Stimulated activated memory B cell treated with anti-CD40 and anti-IgM and Interleukin-4, amounts not matched to agents 10 μg/mL and 1 μg/mL and 100 μg/mL, for 72 hours (primary cell): ENCODE measurements around the gene ZNF28.
A peak's percentile ranks its signal among the peaks of the same experiment; 100 is the strongest.
"Not testable (repeated sequence)": the region's sequence is repeated elsewhere in the genome, so short reads cannot be mapped to it uniquely, and the experiment has no call there.

Experiments
- ATAC-seq: fragments of 150-1000 bp; cut with Tn5 transposase; 2 replicates; pipeline ENCODE4 v1.10.0; 2021
- H3K27ac Mint-ChIP-seq: one replicate; pipeline ENCODE4 v1.8.0; 2022; ENCODE audit warnings: mild to moderate bottlenecking, mixed read lengths
- H3K27me3 Mint-ChIP-seq: one replicate; pipeline ENCODE4 v1.8.0; 2022; ENCODE audit warnings: mixed read lengths
- H3K36me3 Mint-ChIP-seq: one replicate; pipeline ENCODE4 v1.8.0; 2022; ENCODE audit warnings: mixed read lengths
- H3K4me1 Mint-ChIP-seq: one replicate; pipeline ENCODE4 v1.8.0; 2022; ENCODE audit warnings: mixed read lengths
- H3K4me3 Mint-ChIP-seq: one replicate; pipeline ENCODE4 v1.8.0; 2022; ENCODE audit warnings: mild to moderate bottlenecking, moderate library complexity, mixed read lengths
- H3K9me3 Mint-ChIP-seq: one replicate; pipeline ENCODE4 v1.8.0; 2022; ENCODE audit warnings: mixed read lengths

ZNF28 gene

DNA sequence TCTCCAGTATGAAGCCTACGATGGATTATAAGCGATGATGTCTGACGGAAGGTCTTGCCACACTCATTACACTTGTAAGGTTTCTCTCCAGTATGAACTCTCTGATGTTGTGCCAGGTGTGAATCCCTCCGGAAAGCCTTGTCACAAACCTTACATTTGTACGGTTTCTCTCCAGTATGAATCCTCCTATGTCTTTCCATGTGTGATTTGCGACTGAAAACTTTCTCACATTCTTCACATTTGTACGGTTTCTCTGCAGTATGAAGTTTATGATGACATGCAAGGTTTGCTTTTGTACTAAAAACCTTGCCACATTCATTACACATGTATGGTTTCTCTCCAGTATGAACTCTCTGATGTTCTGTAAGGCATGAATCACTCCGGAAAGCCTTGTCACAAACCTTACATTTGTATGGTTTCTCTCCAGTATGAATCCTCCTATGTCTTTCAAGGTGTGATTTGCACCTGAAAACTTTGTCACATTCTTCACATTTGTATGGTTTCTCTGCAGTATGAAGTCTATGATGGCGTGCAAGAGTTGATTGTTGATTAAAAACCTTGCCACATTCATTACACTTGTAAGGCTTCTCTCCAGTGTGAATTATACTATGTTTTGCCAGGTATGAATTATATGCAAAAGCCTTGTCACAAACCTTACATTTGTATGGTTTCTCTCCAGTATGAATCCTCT lies 21.3 kb downstream of the ZNF28 start:
- Mint-ChIP-seq H3K36me3 (peaks cover 88% of the 10 kb centered on the region), H3K9me3 (peaks cover 48% of the 10 kb centered on the region)
- not testable (repeated sequence) for ATAC-seq, H3K27me3 Mint-ChIP-seq, H3K27ac Mint-ChIP-seq, H3K4me3 Mint-ChIP-seq, H3K4me1 Mint-ChIP-seq

GRCh38 chr19:52789440-52789839 lies 32.0 kb downstream of the ZNF28 start:
- Mint-ChIP-seq H3K36me3 (no peaks in the 10 kb centered on the region), H3K4me1 (peaks cover 25% of the 10 kb centered on the region), H3K27ac (no peak overlapping the region), H3K4me3 (no peak overlapping the region), H3K9me3 (peaks cover 6% of the 10 kb centered on the region), H3K27me3 (no peaks in the 10 kb centered on the region)
- no peak for ATAC-seq

GRCh38 chr19:52786464-52787354 lies 34.7 kb downstream of the ZNF28 start, which contains the start of gene ZNF600:
TSS of gene ZNF600 (minus strand) at chr19:52786791. CDS start at chr19:52778888, 7,903 bp downstream.
- not testable (repeated sequence) for H3K9me3 Mint-ChIP-seq, H3K27me3 Mint-ChIP-seq
- peak; percentile 100 for ATAC-seq
- H3K27ac Mint-ChIP-seq, result peak within 1 kb of the TSS; percentile 71
- peak within 1 kb of the TSS; percentile 71 for H3K4me3 Mint-ChIP-seq
- H3K4me1 Mint-ChIP-seq, result peaks cover 41% of the 10 kb centered on the region
- H3K36me3 Mint-ChIP-seq, result peaks cover 20% of the 10 kb centered on the region

GRCh38 chr19:52786078-52786463 lies 35.4 kb downstream of the ZNF28 start:
- H3K4me3 Mint-ChIP-seq, result peak overlapping the region; percentile 71
- ATAC-seq, result peak; percentile 32
- H3K36me3 Mint-ChIP-seq, result peaks cover 26% of the 10 kb centered on the region
- no peaks in the 10 kb centered on the region for H3K27me3 Mint-ChIP-seq
- peaks cover 2% of the 10 kb centered on the region for H3K9me3 Mint-ChIP-seq
- H3K4me1 Mint-ChIP-seq, result peaks cover 41% of the 10 kb centered on the region
- peak overlapping the region; percentile 71 for H3K27ac Mint-ChIP-seq

GRCh38 chr19:52785506-52785905 lies 35.9 kb downstream of the ZNF28 start:
- ATAC-seq, result no peak
- Mint-ChIP-seq H3K27me3 (no peaks in the 10 kb centered on the region), H3K9me3 (no peaks in the 10 kb centered on the region), H3K36me3 (peaks cover 32% of the 10 kb centered on the region), H3K4me1 (peaks cover 41% of the 10 kb centered on the region), H3K27ac (peak overlapping the region; percentile 71), H3K4me3 (peak overlapping the region; percentile 71)

DNA sequence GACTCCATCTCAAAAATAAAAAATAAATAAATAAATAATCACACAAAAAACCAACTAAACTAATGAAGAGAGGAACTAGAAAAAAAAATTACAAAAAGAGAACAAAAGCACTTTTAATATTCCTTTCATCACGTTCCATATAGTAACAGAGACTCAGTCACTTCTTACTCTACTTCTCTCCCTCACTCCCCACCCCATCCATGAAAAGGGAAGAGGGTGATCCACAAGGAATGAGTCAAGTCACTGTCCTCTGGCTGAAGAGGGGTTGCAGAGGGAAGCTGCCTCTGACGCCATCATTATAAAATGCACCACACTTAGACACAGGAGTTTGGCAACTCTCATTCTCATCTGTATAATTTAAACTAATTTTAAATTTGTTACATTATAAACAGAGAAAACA lies 38.6 kb downstream of the ZNF28 start:
- not testable (repeated sequence) for H3K4me3 Mint-ChIP-seq, ATAC-seq, H3K9me3 Mint-ChIP-seq, H3K27ac Mint-ChIP-seq, H3K27me3 Mint-ChIP-seq
- H3K36me3 Mint-ChIP-seq, result peaks cover 58% of the 10 kb centered on the region
- peaks cover 61% of the 10 kb centered on the region for H3K4me1 Mint-ChIP-seq

DNA sequence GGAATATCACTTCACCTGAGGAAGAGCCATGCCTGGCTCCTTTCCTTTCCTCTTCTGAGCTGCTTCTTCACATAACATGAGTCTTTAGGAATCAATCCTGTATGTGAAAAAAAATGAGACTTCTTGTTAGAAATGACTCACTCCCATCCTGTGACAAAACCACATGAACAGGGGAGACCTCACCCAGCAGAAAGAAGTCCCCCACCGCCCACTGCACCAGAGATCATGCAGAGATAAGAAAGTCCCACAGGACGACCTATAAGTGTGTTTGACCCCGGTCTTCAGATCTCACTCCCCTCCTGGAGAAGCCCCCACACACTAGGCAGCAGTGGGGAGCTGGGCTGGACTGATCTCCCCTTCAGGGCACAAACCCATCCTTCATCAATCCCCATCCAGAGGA lies 42.6 kb downstream of the ZNF28 start:
- peaks cover 31% of the 10 kb centered on the region for H3K4me1 Mint-ChIP-seq
- H3K4me3 Mint-ChIP-seq, result no peak overlapping the region
- no peaks in the 10 kb centered on the region for H3K9me3 Mint-ChIP-seq
- H3K36me3 Mint-ChIP-seq, result peaks cover 87% of the 10 kb centered on the region
- H3K27me3 Mint-ChIP-seq, result no peaks in the 10 kb centered on the region
- ATAC-seq, result no peak
- no peak overlapping the region for H3K27ac Mint-ChIP-seq

DNA sequence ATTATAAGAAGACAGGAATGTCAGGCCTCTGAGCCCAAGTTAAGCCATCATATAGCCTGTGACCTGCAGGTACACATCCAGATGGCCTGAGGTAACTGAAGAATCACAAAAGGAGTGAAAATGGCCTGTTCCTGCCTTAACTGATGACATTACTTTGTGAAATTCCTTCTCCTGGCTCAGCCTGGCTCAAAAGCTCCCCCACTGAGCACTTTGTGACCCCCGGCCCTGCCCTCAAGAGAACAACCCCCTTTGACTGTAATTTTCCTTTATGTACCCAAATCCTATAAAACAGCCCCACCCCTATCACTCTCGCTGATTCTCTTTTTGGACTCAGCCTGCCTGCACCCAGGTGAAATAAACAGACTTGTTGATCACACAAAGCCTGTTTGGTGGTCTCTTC lies 65.0 kb downstream of the ZNF28 start:
- H3K27me3 Mint-ChIP-seq, H3K4me1 Mint-ChIP-seq, H3K9me3 Mint-ChIP-seq, ATAC-seq, H3K27ac Mint-ChIP-seq, H3K4me3 Mint-ChIP-seq: not testable (repeated sequence)
- H3K36me3 Mint-ChIP-seq, result peaks cover 16% of the 10 kb centered on the region

DNA sequence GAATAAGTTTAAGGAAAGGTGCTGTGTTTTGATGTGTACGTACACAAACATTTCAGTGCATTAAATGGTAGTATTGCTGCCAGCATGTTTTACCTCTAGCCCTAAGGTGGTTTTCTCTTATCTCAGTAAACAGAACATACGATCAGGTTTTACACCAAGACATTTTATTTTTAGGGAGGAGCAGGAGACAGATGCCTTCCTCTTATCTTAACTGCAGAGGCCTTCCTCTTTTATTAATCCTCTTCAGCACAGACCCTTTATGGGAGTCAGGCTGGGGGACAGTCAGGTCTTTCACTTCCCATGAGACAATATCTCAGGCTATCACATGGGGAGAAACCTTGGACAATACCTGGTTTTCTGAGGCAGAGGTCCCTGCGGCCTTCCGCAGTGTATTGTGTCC lies 71.7 kb downstream of the ZNF28 start:
- H3K27me3 Mint-ChIP-seq, result no peaks in the 10 kb centered on the region
- H3K9me3 Mint-ChIP-seq, result no peaks in the 10 kb centered on the region
- no peak for ATAC-seq
- H3K4me3 Mint-ChIP-seq, result no peak overlapping the region
- H3K4me1 Mint-ChIP-seq, result no peaks in the 10 kb centered on the region
- no peaks in the 10 kb centered on the region for H3K36me3 Mint-ChIP-seq
- no peak overlapping the region for H3K27ac Mint-ChIP-seq

- Mint-ChIP-seq H3K27me3 (no peaks in the 10 kb centered on the region), H3K4me1 (no peaks in the 10 kb centered on the region), H3K4me3 (no peak overlapping the region), H3K36me3 (no peaks in the 10 kb centered on the region), H3K9me3 (no peaks in the 10 kb centered on the region), H3K27ac (no peak overlapping the region)
- no peak for ATAC-seq
These were observed 73.0 kb downstream of the ZNF28 start for GRCh38 chr19:52748336-52748950.
